ENCODE measurements around the gene ROBO2.

Gene ROBO2

DNA sequence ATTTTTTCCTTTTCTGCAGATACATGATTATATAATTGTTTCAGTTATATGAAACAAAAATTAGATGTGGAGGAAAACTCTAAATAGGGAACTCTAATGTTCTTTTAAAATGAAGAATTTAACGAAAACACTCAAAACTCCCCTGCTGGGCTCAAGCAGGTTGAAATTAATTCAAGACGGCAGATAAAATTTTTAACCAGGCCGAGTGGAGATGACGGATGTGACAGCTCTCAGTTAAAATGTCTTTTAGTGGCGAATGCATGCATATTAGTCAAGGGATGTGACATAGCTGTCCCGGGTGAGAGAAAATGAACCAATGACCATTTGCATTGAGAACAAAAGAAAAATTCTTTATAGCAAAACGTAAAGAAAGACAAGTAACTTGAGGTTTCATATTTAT, 110.1 kb downstream of the ROBO2 start:
- no peaks in the 10 kb centered on the region for H3K4me1 ChIP-seq
- TF ChIP-seq, protein P1, sequence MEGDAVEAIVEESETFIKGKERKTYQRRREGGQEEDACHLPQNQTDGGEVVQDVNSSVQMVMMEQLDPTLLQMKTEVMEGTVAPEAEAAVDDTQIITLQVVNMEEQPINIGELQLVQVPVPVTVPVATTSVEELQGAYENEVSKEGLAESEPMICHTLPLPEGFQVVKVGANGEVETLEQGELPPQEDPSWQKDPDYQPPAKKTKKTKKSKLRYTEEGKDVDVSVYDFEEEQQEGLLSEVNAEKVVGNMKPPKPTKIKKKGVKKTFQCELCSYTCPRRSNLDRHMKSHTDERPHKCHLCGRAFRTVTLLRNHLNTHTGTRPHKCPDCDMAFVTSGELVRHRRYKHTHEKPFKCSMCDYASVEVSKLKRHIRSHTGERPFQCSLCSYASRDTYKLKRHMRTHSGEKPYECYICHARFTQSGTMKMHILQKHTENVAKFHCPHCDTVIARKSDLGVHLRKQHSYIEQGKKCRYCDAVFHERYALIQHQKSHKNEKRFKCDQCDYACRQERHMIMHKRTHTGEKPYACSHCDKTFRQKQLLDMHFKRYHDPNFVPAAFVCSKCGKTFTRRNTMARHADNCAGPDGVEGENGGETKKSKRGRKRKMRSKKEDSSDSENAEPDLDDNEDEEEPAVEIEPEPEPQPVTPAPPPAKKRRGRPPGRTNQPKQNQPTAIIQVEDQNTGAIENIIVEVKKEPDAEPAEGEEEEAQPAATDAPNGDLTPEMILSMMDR (IDR thresholded peaks at IDR 0.05), result no peak
- H3K27me3 ChIP-seq (ENCODE audit: control insufficient read depth, insufficient read depth, low read length), result no peaks in the 10 kb centered on the region
- no peak overlapping the region for H3K9ac ChIP-seq
- no peak overlapping the region for H3K4me2 ChIP-seq (ENCODE audit: low read length)
- no peaks in the 10 kb centered on the region for H3K9me3 ChIP-seq (ENCODE audit: control insufficient read depth, low read length)
- H3K79me2 ChIP-seq, result no peaks in the 10 kb centered on the region
- H2AFZ ChIP-seq, result no peak overlapping the region
- no peak overlapping the region for H3K27ac ChIP-seq
- no peak overlapping the region for H3K4me3 ChIP-seq (ENCODE audit: low read depth, low read length)
- no peaks in the 10 kb centered on the region for H3K36me3 ChIP-seq (ENCODE audit: control insufficient read depth, insufficient read depth, low read length)

DNA sequence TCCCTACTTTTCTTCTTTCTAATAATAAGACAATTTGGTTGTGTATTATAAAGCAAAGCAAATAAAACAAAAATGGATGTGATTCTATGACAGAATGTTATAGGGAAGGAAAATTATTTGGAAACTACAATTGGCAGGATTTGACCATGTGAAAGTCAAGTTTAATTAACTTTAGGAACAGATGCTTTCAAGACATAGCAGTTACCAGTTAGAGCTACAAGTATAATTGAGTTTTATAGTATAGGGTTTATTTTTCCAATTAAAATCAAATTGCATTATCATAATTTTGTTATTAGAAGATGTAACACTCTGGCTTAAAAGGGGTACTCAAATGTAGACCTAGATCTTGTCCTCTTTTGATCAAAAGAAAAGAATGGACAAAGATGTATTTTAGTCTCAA, 110.9 kb downstream of the ROBO2 start:
- Histone ChIP-seq H3K4me1 (no peaks in the 10 kb centered on the region), H3K36me3 (ENCODE audit: control insufficient read depth, insufficient read depth, low read length) (no peaks in the 10 kb centered on the region), H3K27ac (no peak overlapping the region), H3K4me2 (ENCODE audit: low read length) (no peak overlapping the region), H3K4me3 (ENCODE audit: low read depth, low read length) (no peak overlapping the region), H3K79me2 (no peaks in the 10 kb centered on the region), H2AFZ (no peak overlapping the region), H3K9me3 (ENCODE audit: control insufficient read depth, low read length) (no peaks in the 10 kb centered on the region), H3K9ac (no peak overlapping the region), H3K27me3 (ENCODE audit: control insufficient read depth, insufficient read depth, low read length) (no peaks in the 10 kb centered on the region)
- TF ChIP-seq, protein P1 (IDR thresholded peaks at IDR 0.05), result no peak

DNA sequence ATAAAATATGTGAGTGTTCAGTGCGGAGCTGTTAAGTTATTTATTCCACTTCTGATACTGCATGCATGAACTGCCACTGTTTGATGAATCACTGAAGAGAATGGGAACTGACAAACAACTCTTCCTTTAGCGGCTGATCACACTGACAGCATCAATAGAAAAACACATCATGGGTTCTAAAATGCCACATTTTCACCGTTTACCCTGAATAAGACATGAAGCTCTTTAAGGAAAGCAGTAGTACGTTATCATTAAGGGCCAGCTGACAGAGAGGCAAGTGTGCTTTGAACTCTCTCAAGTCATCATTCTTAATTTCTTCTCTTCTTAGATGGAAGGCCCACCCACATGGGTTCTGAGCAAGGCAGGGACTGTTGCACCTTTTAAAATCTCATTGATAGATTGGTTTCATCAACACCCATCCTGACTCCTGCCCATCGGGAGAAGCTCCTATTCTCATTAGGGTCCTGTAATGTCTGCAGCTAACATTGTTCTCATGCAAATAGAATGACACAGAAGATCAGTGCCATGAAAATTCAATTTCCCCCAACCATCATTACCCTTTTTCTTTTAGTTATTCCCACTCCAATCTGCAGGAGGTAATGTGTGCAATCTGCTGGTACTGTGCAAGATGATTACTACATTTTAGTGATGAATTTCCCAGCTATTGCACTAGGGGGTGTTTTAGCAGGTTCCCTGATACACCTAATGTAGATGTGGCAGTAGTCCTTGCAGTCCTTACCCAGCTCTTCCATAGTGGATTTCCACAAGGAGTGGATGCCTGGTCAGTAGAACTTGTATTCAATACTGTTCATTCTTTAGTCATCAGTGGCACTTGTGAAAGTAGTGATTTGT, 119.1 kb downstream of the ROBO2 start:
- Histone ChIP-seq H3K27me3 (ENCODE audit: control insufficient read depth, insufficient read depth, low read length) (no peaks in the 10 kb centered on the region), H3K4me1 (no peaks in the 10 kb centered on the region), H2AFZ (no peak overlapping the region), H3K4me3 (ENCODE audit: low read depth, low read length) (no peak overlapping the region), H3K27ac (no peak overlapping the region), H3K9me3 (ENCODE audit: control insufficient read depth, low read length) (no peaks in the 10 kb centered on the region), H3K4me2 (ENCODE audit: low read length) (no peak overlapping the region), H3K9ac (no peak overlapping the region), H3K36me3 (ENCODE audit: control insufficient read depth, insufficient read depth, low read length) (no peaks in the 10 kb centered on the region), H3K79me2 (no peaks in the 10 kb centered on the region)
- TF ChIP-seq, protein P1 (IDR thresholded peaks at IDR 0.05), result no peak

DNA sequence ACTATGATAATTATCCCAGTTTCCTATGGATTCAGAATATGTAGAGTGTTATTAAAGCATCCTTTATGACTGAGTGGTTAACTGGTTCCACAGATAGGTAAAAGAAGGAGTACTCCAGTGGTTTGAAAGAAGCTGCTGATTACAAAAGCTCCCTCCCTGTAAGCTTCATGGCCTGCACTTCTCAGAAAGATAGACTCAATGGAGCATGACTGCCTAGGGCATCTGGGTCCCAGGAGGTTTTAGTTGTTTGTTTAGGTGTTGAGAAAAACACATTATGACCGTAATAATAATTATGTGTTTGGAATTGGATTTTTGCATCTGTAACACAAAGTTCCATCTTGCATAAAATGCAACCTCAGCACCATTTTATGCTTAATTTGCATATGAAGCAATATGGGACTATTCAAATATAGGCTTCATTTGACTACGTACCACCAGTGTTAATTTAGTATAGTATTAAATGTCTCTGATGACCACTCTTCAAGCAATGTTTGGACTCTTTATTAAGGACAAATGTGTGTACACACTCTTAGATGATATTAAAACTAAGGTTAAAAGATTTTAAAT, 121.1 kb downstream of the ROBO2 start:
- Histone ChIP-seq H3K79me2 (no peaks in the 10 kb centered on the region), H3K9me3 (ENCODE audit: control insufficient read depth, low read length) (no peaks in the 10 kb centered on the region), H3K27ac (no peak overlapping the region), H3K36me3 (ENCODE audit: control insufficient read depth, insufficient read depth, low read length) (no peaks in the 10 kb centered on the region), H3K27me3 (ENCODE audit: control insufficient read depth, insufficient read depth, low read length) (no peaks in the 10 kb centered on the region), H3K9ac (no peak overlapping the region), H2AFZ (no peak overlapping the region), H3K4me2 (ENCODE audit: low read length) (no peak overlapping the region), H3K4me1 (no peaks in the 10 kb centered on the region), H3K4me3 (ENCODE audit: low read depth, low read length) (no peak overlapping the region)
- TF ChIP-seq, protein P1 (IDR thresholded peaks at IDR 0.05), result no peak
